ENCODE data around the gene ZNF783.

DNA sequence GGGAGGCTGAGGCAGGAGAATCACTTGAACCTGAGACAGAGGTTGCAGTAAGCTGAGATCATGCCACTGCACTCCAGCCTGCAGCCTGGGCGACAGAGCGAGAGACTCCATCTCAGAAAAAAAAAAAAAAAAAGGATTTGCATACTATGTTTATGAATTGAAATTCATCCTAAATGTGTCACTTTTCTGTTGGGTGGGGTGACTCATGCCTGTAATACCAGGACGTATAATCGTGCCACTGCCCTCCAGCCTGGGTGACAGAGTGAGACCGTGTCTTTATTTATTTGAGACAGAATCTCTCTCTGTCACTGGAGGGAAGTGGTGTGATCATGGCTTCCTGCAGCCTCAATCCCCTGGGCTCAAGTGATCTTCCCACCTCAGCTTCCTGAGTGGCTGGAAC, 16.8 kb upstream of the ZNF783 start:
- TF ChIP-seq YY1 (IDR thresholded peaks at IDR 0.05; ENCODE audit: insufficient read depth, insufficient read length) (no peak), ZNF274 (IDR thresholded peaks at IDR 0.05; ENCODE audit: low read depth, low read length) (no peak), SUZ12 (IDR thresholded peaks at IDR 0.05; ENCODE audit: extremely low read depth, insufficient read depth, insufficient read length) (no peak)
